K562 (cell line): ENCODE data around the gene PLP2. TPM values are rescaled to one million over a fixed set of nuclear protein-coding genes. Genes with fewer than 3 reads are reported as not detected.

Experiments
- ATF7 ChIP-seq: fragments of 450-650 bp; IDR thresholded peaks from 2 replicates; pipeline ENCODE4 v1.7.1; 2014; ENCODE audit warnings: mild to moderate bottlenecking, moderate library complexity
- BMI1 ChIP-seq: fragments of 150-350 bp; IDR thresholded peaks from 2 replicates; pipeline ENCODE4 v1.6.1; 2014; ENCODE audit warnings: low read length
- CREM ChIP-seq: IDR thresholded peaks from 2 replicates; pipeline ENCODE4 v1.6.1; 2014; ENCODE audit warnings: antibody characterized with exemption, low read depth
- POLR2G ChIP-seq: fragments of 200-400 bp; formaldehyde crosslinking; IDR thresholded peaks from 2 replicates; pipeline ENCODE4 v1.6.1; 2017; ENCODE audit warnings: low read depth, mild to moderate bottlenecking, antibody characterized with exemption, low read length, moderate library complexity
- RBM15 ChIP-seq: fragments of 200-400 bp; formaldehyde crosslinking; IDR thresholded peaks from 2 replicates; pipeline ENCODE4 v1.6.1; 2018; ENCODE audit warnings: mild to moderate bottlenecking, low read length, moderate library complexity; ENCODE audit not compliant: insufficient read depth
- SP1 ChIP-seq: sonication (generic); formaldehyde crosslinking; IDR thresholded peaks from 2 replicates; pipeline ENCODE4 v1.8.1; 2022; ENCODE audit warnings: mild to moderate bottlenecking, missing genetic modification reagents
- SP2 ChIP-seq: IDR thresholded peaks from 2 replicates; pipeline ENCODE4 v1.6.1; 2011; ENCODE audit warnings: mild to moderate bottlenecking, low read depth, low read length, moderate library complexity; ENCODE audit not compliant: poor library complexity, severe bottlenecking; ENCODE audit errors: extremely low read depth
- TAF15 ChIP-seq: fragments of 200-400 bp; formaldehyde crosslinking; IDR thresholded peaks from 2 replicates; pipeline ENCODE4 v1.6.1; 2017; ENCODE audit warnings: mild to moderate bottlenecking, low read depth, low read length, moderate library complexity
- TRIM24 ChIP-seq, 2 experiments: fragments of 450-650 bp; IDR thresholded peaks; 2 replicates each; pipeline ENCODE4 v1.6.1; 2016
- ZBTB8A ChIP-seq: fragments of 450-650 bp; IDR thresholded peaks from 2 replicates; pipeline ENCODE4 v1.6.1; 2018; ENCODE audit warnings: mild to moderate bottlenecking, moderate library complexity; ENCODE audit not compliant: partially characterized antibody
- polyA plus RNA-seq, 8 experiments: library from polyadenylated mRNA; depleted of rRNA in 4 of 8; stranded (reverse) in 5 of 8; unstranded in 3 of 8; fragments of >200 nt; fragmentation: Nextera tagmentation in 2 of 8; fragmentation: Illumina TruSeq in 1 of 8; extraction: Ambion mirVana in 2 of 8; extraction: Trizol in 1 of 8; gene quantifications; 2 replicates each; pipeline versions ENCODE4 v1.2.1 to v1.2.3, GENCODE V29; 2011 to 2014; ENCODE audit warnings: inconsistent platforms in 1 of 8, missing spikeins in 1 of 8
- total RNA-seq, 7 experiments: library from RNA; depleted of rRNA in 6 of 7; stranded (reverse); fragments of >200 nt in 6 of 7; fragmentation: Illumina TruSeq in 2 of 7; extraction: Trizol in 2 of 7; gene quantifications; 2 replicates each; pipeline versions ENCODE4 v1.2.1 to v1.2.3, GENCODE V29; 2011 to 2021; ENCODE audit warnings: low replicate concordance in 1 of 7
- TF ChIP-seq, protein P1 (sequence below): IDR thresholded peaks from 2 replicates; pipeline ENCODE4 v1.6.1; 2012; ENCODE audit warnings: low read depth, low read length, improper control_type of control experiment, borderline replicate concordance
- TF ChIP-seq, protein P2 (sequence below): fragments of 450-650 bp; formaldehyde crosslinking; IDR thresholded peaks from 2 replicates; pipeline ENCODE4 v1.4.0; 2020; ENCODE audit warnings: mild to moderate bottlenecking, mixed read lengths
- TF ChIP-seq, protein P3 (sequence below): fragments of 250-450 bp; sonication (Bioruptor Pico); IDR thresholded peaks from 2 replicates; pipeline ENCODE4 v1.8.0; 2021; ENCODE audit warnings: moderate library complexity, mild to moderate bottlenecking, inconsistent platforms
- TF ChIP-seq, protein P4 (sequence below), 3 experiments: fragments of 200-800 bp in 1 of 3; sonication (Bioruptor generic) in 1 of 3; sonication (generic) in 1 of 3; formaldehyde crosslinking in 1 of 3; IDR thresholded peaks; 2 replicates each; pipeline versions ENCODE4 v1.6.1 to v1.8.0; 2016 to 2022; ENCODE audit warnings: mild to moderate bottlenecking in 2 of 3, missing compliant biosample characterization in 2 of 3, missing genetic modification characterization in 2 of 3, missing genetic modification reagents in 1 of 3

The PLP2 gene
- total and polyA plus RNA-seq, 9 of the 15 experiments (the other 6 are each of a cell fraction or from before 2014, with no cell fraction given) = 34.7 to 236 (median 112) TPM

DNA sequence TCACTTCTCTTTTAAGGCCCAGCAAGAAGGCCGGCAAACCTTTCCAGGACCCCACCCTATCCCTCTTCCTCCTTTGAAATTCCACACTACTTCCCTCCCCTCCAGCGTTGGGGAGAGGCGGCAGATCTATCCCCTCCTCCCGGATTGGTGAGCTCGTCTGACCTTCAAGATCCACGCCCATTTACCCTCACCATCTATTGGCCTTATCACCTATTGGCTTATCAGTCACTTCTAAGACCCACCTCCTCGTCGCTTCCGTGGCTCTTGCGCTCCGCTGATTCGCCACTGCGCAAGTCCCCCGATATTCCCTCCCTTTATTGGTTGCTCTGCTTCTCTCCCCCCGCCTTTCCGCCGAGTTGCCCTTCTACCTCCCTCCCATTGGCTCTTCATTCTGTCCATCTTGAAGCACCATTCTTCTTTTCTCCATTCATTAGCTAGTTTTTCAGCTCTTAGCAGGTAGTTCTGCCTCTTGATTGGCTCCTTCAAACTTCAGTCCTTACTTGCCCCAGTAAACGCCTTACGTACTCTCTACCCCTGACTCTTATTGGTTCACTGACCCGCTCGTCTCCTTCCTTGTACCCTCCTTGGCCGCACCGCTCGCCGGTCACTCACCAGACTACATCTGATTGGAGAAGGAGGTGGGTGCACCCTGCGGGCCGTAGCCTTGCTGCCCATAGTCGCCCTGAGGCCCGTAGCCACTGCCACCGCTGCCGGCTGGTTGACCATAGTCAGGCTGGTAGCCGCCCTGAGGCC lies 19.3 kb downstream of the PLP2 start (continued):
- TF ChIP-seq, protein P1, sequence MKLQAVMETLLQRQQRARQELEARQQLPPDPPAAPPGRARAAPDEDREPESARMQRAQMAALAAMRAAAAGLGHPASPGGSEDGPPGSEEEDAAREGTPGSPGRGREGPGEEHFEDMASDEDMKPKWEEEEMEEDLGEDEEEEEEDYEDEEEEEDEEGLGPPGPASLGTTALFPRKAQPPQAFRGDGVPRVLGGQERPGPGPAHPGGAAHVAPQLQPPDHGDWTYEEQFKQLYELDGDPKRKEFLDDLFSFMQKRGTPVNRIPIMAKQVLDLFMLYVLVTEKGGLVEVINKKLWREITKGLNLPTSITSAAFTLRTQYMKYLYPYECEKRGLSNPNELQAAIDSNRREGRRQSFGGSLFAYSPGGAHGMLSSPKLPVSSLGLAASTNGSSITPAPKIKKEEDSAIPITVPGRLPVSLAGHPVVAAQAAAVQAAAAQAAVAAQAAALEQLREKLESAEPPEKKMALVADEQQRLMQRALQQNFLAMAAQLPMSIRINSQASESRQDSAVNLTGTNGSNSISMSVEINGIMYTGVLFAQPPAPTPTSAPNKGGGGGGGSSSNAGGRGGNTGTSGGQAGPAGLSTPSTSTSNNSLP = peak; percentile 95
- TF ChIP-seq ATF7 = peak; percentile 91
- no peak for TF ChIP-seq BMI1
- TF ChIP-seq CREM = peak; percentile 83
- no peak for TF ChIP-seq RBM15
- peak; percentile 93 for TF ChIP-seq POLR2G
- TF ChIP-seq, protein P2, sequence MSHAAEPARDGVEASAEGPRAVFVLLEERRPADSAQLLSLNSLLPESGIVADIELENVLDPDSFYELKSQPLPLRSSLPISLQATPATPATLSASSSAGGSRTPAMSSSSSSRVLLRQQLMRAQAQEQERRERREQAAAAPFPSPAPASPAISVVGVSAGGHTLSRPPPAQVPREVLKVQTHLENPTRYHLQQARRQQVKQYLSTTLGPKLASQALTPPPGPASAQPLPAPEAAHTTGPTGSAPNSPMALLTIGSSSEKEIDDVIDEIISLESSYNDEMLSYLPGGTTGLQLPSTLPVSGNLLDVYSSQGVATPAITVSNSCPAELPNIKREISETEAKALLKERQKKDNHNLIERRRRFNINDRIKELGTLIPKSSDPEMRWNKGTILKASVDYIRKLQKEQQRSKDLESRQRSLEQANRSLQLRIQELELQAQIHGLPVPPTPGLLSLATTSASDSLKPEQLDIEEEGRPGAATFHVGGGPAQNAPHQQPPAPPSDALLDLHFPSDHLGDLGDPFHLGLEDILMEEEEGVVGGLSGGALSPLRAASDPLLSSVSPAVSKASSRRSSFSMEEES (CRISPR knock-in tag) = no peak
- TF ChIP-seq TAF15 = no peak
- peak; percentile 85 for TF ChIP-seq SP2
- peak; percentile 90 for TF ChIP-seq SP1 (CRISPR knock-in tag)
- no peak for TF ChIP-seq ZBTB8A
- TF ChIP-seq, protein P3, sequence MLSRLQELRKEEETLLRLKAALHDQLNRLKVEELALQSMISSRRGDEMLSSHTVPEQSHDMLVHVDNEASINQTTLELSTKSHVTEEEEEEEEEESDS (CRISPR knock-in tag) = no peak
- no peak for TF ChIP-seq TRIM24 (IDR thresholded peaks at IDR 0.05)
- TF ChIP-seq, protein P4, sequence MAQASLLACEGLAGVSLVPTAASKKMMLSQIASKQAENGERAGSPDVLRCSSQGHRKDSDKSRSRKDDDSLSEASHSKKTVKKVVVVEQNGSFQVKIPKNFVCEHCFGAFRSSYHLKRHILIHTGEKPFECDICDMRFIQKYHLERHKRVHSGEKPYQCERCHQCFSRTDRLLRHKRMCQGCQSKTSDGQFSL (CRISPR knock-in tag; IDR thresholded peaks at IDR 0.05) = 0 out of 2 replicates have a peak, but pooled peaks have one; percentile 19
- TF ChIP-seq, protein P4 (tag; IDR thresholded peaks at IDR 0.05) = no peak
